Smooth muscle cell (in vitro differentiated cells): Measurements from ENCODE around the gene URB2. TPM values are rescaled to one million over a fixed set of nuclear protein-coding genes. Genes with fewer than 3 reads are reported as not detected.

ENCODE experiments used
- DNase-seq: peaks from one replicate; lab custom pipeline; 2025; ENCODE audit not compliant: unreplicated experiment; lab: John Stamatoyannopoulos, UW
- H2AFZ ChIP-seq: fragments of 200-600 bp; sonication (generic); 2 replicates; pipeline ENCODE4 v1.6.0; 2016; ENCODE audit warnings: antibody characterized with exemption, low read depth, mild to moderate bottlenecking
- H3F3A ChIP-seq: fragments of 200-600 bp; sonication (generic); 2 replicates; pipeline ENCODE4 v1.6.0; 2017; ENCODE audit warnings: antibody characterized with exemption, low read depth
- H3K27ac ChIP-seq: fragments of 200-600 bp; sonication (generic); 2 replicates; pipeline ENCODE4 v1.5.1; 2016; ENCODE audit warnings: low read depth, mild to moderate bottlenecking
- H3K27me3 ChIP-seq: fragments of 200-600 bp; sonication (generic); 2 replicates; pipeline ENCODE4 v1.6.1; 2016; ENCODE audit warnings: low read depth, mild to moderate bottlenecking
- H3K36me3 ChIP-seq: fragments of 200-600 bp; sonication (generic); 2 replicates; pipeline ENCODE4 v1.5.1; 2016; ENCODE audit warnings: low read depth
- H3K4me1 ChIP-seq: fragments of 200-600 bp; sonication (generic); 2 replicates; pipeline ENCODE4 v1.5.1; 2016; ENCODE audit warnings: low read depth
- H3K4me2 ChIP-seq: fragments of 200-600 bp; sonication (generic); 2 replicates; pipeline ENCODE4 v1.6.0; 2016; ENCODE audit warnings: mild to moderate bottlenecking
- H3K4me3 ChIP-seq: fragments of 200-600 bp; sonication (generic); 2 replicates; pipeline ENCODE4 v1.5.1; 2016; ENCODE audit warnings: mild to moderate bottlenecking
- H3K79me2 ChIP-seq: fragments of 200-600 bp; sonication (generic); 2 replicates; pipeline ENCODE4 v1.6.0; 2016; ENCODE audit warnings: low read depth, mild to moderate bottlenecking
- H3K9ac ChIP-seq: fragments of 200-600 bp; sonication (generic); 2 replicates; pipeline ENCODE4 v1.6.0; 2016; ENCODE audit warnings: low read depth
- H3K9me3 ChIP-seq: fragments of 200-600 bp; sonication (generic); replicated peaks from 2 replicates; pipeline ENCODE4 v1.5.1; 2016; ENCODE audit warnings: low read depth
- H4K20me1 ChIP-seq: fragments of 200-600 bp; sonication (generic); 2 replicates; pipeline ENCODE4 v1.6.0; 2016; ENCODE audit warnings: low read depth
- CTCF ChIP-seq: fragments of 200-600 bp; sonication (generic); IDR thresholded peaks from 2 replicates; pipeline ENCODE4 v1.5.1; 2017; ENCODE audit warnings: borderline replicate concordance, mild to moderate bottlenecking, antibody characterized with exemption; ENCODE audit not compliant: insufficient read depth, poor library complexity, severe bottlenecking
- WGBS: methylation state at CpG from one replicate; pipeline ENCODE4 v1.1.7; 2016; ENCODE audit warnings: low lambda C conversion rate; 5-methylcytosine and 5-hydroxymethylcytosine counted together
- polyA plus RNA-seq: library from polyadenylated mRNA; unstranded; fragments of >200 nt; fragmentation: Nextera tagmentation; extraction: Ambion mirVana; gene quantifications from 2 replicates; pipeline ENCODE4 v1.2.1, GENCODE V29; 2016
- total RNA-seq: library from RNA; depleted of rRNA; stranded (reverse); fragments of >200 nt; gene quantifications from 2 replicates; pipeline ENCODE4 v1.2.3, GENCODE V29; 2014

URB2 gene
- total and polyA plus RNA-seq, 2 experiments from 2014 or later: 1.9 to 4.2 TPM

DNA sequence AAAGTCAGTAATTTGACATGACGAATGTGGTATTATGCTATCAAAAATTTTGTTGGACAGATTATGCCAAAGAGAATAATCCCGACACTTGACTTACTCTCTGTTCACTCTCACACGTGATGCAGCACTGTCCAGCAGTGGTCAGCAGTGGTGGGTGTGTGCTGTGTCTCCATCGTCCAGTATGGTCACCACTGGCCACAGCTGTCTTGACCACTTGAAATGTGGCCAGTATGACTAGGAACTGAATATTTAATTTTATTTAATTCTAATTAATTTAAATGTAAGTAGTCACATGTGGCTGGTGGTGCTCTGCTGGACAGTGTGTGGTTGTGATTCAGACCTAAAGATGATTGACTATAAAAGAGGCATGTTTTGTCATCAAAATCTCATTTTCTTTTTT, 24.0 kb downstream of the URB2 start:
- H3F3A ChIP-seq: no peaks in the 10 kb centered on the region
- no peak overlapping the region for H3K27ac ChIP-seq
- 94% methylated on average over 4 of the region's 4 CpGs for WGBS
- no peak overlapping the region for H3K9ac ChIP-seq
- H3K36me3 ChIP-seq: peaks cover 15% of the 10 kb centered on the region
- no peaks in the 10 kb centered on the region for H3K27me3 ChIP-seq
- no peaks in the 10 kb centered on the region for H3K9me3 ChIP-seq
- H3K4me3 ChIP-seq: no peak overlapping the region
- TF ChIP-seq CTCF: no peak
- no peaks in the 10 kb centered on the region for H4K20me1 ChIP-seq
- H3K4me1 ChIP-seq: no peaks in the 10 kb centered on the region
- DNase-seq: no peak
- no peaks in the 10 kb centered on the region for H3K79me2 ChIP-seq
- H2AFZ ChIP-seq: no peak overlapping the region
- no peak overlapping the region for H3K4me2 ChIP-seq

- peaks cover 3% of the 10 kb centered on the region for H3F3A ChIP-seq
- no peaks in the 10 kb centered on the region for H4K20me1 ChIP-seq
- whole genome bisulfite sequencing: 100% methylated on average over 3 of the region's 3 CpGs
- H3K27ac ChIP-seq: no peak overlapping the region
- H3K4me3 ChIP-seq: no peak overlapping the region
- no peaks in the 10 kb centered on the region for H3K79me2 ChIP-seq
- H2AFZ ChIP-seq: no peak overlapping the region
- H3K36me3 ChIP-seq: peaks cover 15% of the 10 kb centered on the region
- no peak overlapping the region for H3K9ac ChIP-seq
- no peaks in the 10 kb centered on the region for H3K4me1 ChIP-seq
- no peak for DNase-seq
- no peak for TF ChIP-seq CTCF
- no peaks in the 10 kb centered on the region for H3K27me3 ChIP-seq
- H3K9me3 ChIP-seq: no peaks in the 10 kb centered on the region
- H3K4me2 ChIP-seq: no peak overlapping the region
These were observed 25.5 kb downstream of the URB2 start for GRCh38 chr1:229651546-229651945.

DNA sequence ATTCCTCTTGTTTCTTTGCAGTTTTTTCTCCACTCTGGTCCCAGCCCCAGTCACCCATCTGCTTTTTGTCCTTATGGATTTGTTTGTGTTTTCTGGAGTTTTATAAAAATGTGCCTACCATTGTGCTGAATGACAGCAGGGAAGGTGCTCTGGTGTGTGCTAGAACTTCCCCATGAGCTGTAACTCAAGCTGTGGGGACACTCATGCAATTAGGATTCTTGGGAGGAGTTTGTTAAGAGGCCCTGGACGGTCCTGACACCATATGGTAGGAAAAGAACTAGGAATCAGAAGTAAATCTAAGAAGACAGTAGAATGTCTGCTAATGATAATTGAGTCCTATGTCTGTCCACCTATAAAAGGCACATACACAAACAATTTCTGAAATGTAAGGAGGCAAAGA, 27.4 kb downstream of the URB2 start:
- DNase-seq: no peak
- TF ChIP-seq CTCF: no peak
- Histone ChIP-seq H3K4me2 (no peak overlapping the region), H3K27ac (no peak overlapping the region), H3K27me3 (no peaks in the 10 kb centered on the region), H3F3A (peaks cover 4% of the 10 kb centered on the region), H3K4me1 (no peaks in the 10 kb centered on the region), H3K79me2 (no peaks in the 10 kb centered on the region), H2AFZ (no peak overlapping the region), H3K36me3 (peaks cover 11% of the 10 kb centered on the region), H3K9me3 (no peaks in the 10 kb centered on the region), H4K20me1 (no peaks in the 10 kb centered on the region), H3K9ac (no peak overlapping the region), H3K4me3 (no peak overlapping the region)
- 87% methylated on average over 1 of the region's 1 CpG for WGBS

- 94% methylated on average over 5 of the region's 5 CpGs for WGBS
- no peaks in the 10 kb centered on the region for H3K9me3 ChIP-seq
- H3F3A ChIP-seq: peaks cover 4% of the 10 kb centered on the region
- H3K4me3 ChIP-seq: no peak overlapping the region
- no peak overlapping the region for H3K9ac ChIP-seq
- H4K20me1 ChIP-seq: no peaks in the 10 kb centered on the region
- H3K36me3 ChIP-seq: peaks cover 5% of the 10 kb centered on the region
- no peaks in the 10 kb centered on the region for H3K4me1 ChIP-seq
- no peak overlapping the region for H2AFZ ChIP-seq
- no peaks in the 10 kb centered on the region for H3K27me3 ChIP-seq
- H3K27ac ChIP-seq: no peak overlapping the region
- TF ChIP-seq CTCF: no peak
- H3K4me2 ChIP-seq: no peak overlapping the region
- no peak for DNase-seq
- no peaks in the 10 kb centered on the region for H3K79me2 ChIP-seq
These were observed 29.7 kb downstream of the URB2 start for GRCh38 chr1:229655781-229656180.
